Omental fat pad (tissue), 4 donors: ENCODE results near the gene C19orf53. TPM values are rescaled to one million over a fixed set of nuclear protein-coding genes. Genes with fewer than 3 reads are reported as not detected.
A peak's percentile ranks its signal among the peaks of the same experiment; 100 is the strongest.
"Not testable (repeated sequence)": the region's sequence is repeated elsewhere in the genome, so short reads cannot be mapped to it uniquely, and the experiment has no call there.

Experiments used
- ATAC-seq: fragments of 150-250 bp; one replicate; pipeline ENCODE4 v1.9.1; 2016; ENCODE audit warnings: mild to moderate bottlenecking, moderate library complexity; ENCODE audit not compliant: low FRiP score
- DNase-seq: peaks from one replicate; pipeline ENCODE4 v3.0.0-alpha.2; 2019; ENCODE audit warnings: low spot score
- total RNA-seq, 4 donors: library from RNA; depleted of rRNA; stranded (reverse); fragments of >200 nt; gene quantifications; one replicate each; pipeline ENCODE4 v1.1.0, GENCODE V29; 2016
- TF ChIP-seq, protein P1 (sequence below), 3 donors: fragments of 450-650 bp; IDR thresholded peaks; one replicate each; pipeline ENCODE4 v1.5.1; 2016 to 2017; ENCODE audit warnings: antibody characterized with exemption in 3 of 3, mild to moderate bottlenecking in 3 of 3, moderate library complexity in 2 of 3

C19orf53 gene
- total RNA-seq, 4 donors from 2014 or later: 135 to 206 (median 170) TPM

GRCh38 chr19:13784731-13785452, 10.6 kb downstream of the C19orf53 start:
- TF ChIP-seq, protein P1, sequence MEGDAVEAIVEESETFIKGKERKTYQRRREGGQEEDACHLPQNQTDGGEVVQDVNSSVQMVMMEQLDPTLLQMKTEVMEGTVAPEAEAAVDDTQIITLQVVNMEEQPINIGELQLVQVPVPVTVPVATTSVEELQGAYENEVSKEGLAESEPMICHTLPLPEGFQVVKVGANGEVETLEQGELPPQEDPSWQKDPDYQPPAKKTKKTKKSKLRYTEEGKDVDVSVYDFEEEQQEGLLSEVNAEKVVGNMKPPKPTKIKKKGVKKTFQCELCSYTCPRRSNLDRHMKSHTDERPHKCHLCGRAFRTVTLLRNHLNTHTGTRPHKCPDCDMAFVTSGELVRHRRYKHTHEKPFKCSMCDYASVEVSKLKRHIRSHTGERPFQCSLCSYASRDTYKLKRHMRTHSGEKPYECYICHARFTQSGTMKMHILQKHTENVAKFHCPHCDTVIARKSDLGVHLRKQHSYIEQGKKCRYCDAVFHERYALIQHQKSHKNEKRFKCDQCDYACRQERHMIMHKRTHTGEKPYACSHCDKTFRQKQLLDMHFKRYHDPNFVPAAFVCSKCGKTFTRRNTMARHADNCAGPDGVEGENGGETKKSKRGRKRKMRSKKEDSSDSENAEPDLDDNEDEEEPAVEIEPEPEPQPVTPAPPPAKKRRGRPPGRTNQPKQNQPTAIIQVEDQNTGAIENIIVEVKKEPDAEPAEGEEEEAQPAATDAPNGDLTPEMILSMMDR (IDR thresholded peaks at IDR 0.05): peak in 1 of 3 donors; percentile 20
- ATAC-seq: peak; percentile 68
- peak; percentile 47 for DNase-seq

GRCh38 chr19:13788991-13789390, 14.7 kb downstream of the C19orf53 start:
- TF ChIP-seq, protein P1 (IDR thresholded peaks at IDR 0.05): no peak
- DNase-seq (no peak), ATAC-seq (no peak)

- TF ChIP-seq, protein P1 (IDR thresholded peaks at IDR 0.05): no peak
- ATAC-seq: no peak
- no peak for DNase-seq
These were observed 16.1 kb downstream of the C19orf53 start for GRCh38 chr19:13790354-13790753.

GRCh38 chr19:13793317-13793716, 19.1 kb downstream of the C19orf53 start:
- not testable (repeated sequence) for DNase-seq, ATAC-seq

GRCh38 chr19:13794398-13794756, 20.1 kb downstream of the C19orf53 start:
- DNase-seq (peak; percentile 77), ATAC-seq (peak; percentile 51)
- TF ChIP-seq, protein P1 (IDR thresholded peaks at IDR 0.05): no peak

DNA sequence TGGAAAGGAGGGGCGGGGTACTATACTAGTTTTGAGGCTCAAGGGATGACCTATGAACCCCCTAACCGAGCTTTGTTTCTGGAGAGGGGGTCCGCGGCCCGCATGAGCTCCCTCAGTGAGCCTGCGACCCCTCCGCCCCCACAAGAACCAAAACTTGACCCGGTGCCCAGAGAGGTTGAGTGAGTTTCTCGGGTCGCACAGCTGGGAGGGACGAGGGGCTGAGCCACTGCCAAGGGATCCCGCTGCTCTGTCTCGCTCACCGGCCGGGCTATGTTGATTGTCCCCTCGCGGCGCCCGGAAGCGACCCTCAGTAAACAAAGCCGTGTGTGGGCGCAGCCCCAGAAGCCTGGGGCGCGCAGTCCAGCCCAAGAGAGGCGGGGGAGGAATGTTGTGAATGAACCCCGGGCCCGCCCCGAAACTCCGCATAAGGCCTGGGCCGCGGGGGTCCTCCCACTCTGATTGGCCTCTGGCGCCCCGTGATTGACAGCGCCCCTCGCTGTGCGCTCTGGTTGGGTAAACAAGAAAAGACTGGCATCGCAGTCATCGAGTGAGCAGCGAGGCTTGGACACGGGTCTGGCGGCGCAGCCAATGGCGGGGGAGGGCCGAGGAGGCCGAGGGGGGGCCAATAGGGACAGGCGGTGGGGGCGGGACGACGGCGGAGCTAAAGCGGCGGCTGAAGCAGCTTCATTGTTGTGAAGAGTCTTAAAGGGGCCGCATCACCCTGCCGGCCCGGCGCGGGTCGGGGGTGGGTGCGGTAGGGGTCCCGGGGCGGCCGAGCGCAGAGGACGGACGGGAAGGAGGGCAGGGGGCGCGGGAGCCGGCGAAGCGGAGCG, 20.7 kb downstream of the C19orf53 start, which contains the start of gene ZSWIM4:
ZSWIM4 (plus strand) TSS at position 687 of the 833 bp plus-strand sequence. CDS start 206 bp downstream, outside the sequence.
- ATAC-seq: peak; percentile 96

More for the DNA sequence above, 20.7 kb downstream of the C19orf53 start, which contains the start of gene ZSWIM4:
- peak; percentile 89 for DNase-seq
- TF ChIP-seq, protein P1 (IDR thresholded peaks at IDR 0.05): no peak
